Neural cell (in vitro differentiated cells): Measurements from ENCODE around the gene UNC45A. TPM values are rescaled to one million over a fixed set of nuclear protein-coding genes. Genes with fewer than 3 reads are reported as not detected.

Source experiments
- H2AFZ ChIP-seq: fragments of 200-600, 300-800 bp; sonication (generic), shearing (Covaris generic); 2 replicates; pipeline ENCODE4 v1.6.0; 2014; ENCODE audit warnings: low read depth, mild to moderate bottlenecking, antibody characterized with exemption, low read length, moderate library complexity
- H3F3A ChIP-seq: fragments of 200-600 bp; shearing (Covaris generic); 2 replicates; pipeline ENCODE4 v1.6.1; 2016; ENCODE audit warnings: mild to moderate bottlenecking, moderate library complexity, mixed read lengths, antibody characterized with exemption, low read length; ENCODE audit not compliant: insufficient read depth, poor library complexity, severe bottlenecking
- H3K27ac ChIP-seq: fragments of 200-600, 300-800 bp; sonication (generic), shearing (Covaris generic); 2 replicates; pipeline ENCODE4 v1.5.1; 2014; ENCODE audit warnings: mild to moderate bottlenecking, low read length, moderate library complexity
- H3K27me3 ChIP-seq: fragments of 300-800, 200-600 bp; sonication (generic), shearing (Covaris generic); 2 replicates; pipeline ENCODE4 v1.6.0; 2014; ENCODE audit warnings: mild to moderate bottlenecking, low read depth, low read length, moderate library complexity; ENCODE audit not compliant: insufficient read depth
- H3K36me3 ChIP-seq: fragments of 300-800, 200-600 bp; sonication (generic), shearing (Covaris generic); 2 replicates; pipeline ENCODE4 v1.5.1; 2014; ENCODE audit warnings: mild to moderate bottlenecking, antibody characterized with exemption, low read length, moderate library complexity; ENCODE audit not compliant: insufficient read depth
- H3K4me2 ChIP-seq: fragments of 300-800, 200-600 bp; sonication (generic), shearing (Covaris generic); 2 replicates; pipeline ENCODE4 v1.6.0; 2014; ENCODE audit warnings: mild to moderate bottlenecking, low read length
- H3K4me3 ChIP-seq: fragments of 300-800, 200-600 bp; sonication (generic), shearing (Covaris generic); 2 replicates; pipeline ENCODE4 v1.5.1; 2014; ENCODE audit warnings: mild to moderate bottlenecking, low read length, moderate library complexity
- H3K79me2 ChIP-seq: fragments of 200-600 bp; shearing (Covaris generic); replicated peaks from 2 replicates; pipeline ENCODE4 v1.6.0; 2014; ENCODE audit warnings: mild to moderate bottlenecking, low read length, moderate library complexity; ENCODE audit not compliant: insufficient read depth
- H3K9ac ChIP-seq: fragments of 300-800, 200-600 bp; sonication (generic), shearing (Covaris generic); 2 replicates; pipeline ENCODE4 v1.6.1; 2016; ENCODE audit warnings: mild to moderate bottlenecking, low read length, mixed read lengths
- H3K9me2 ChIP-seq: fragments of 200-600 bp; shearing (Covaris generic); 2 replicates; pipeline ENCODE4 v1.6.1; 2016; ENCODE audit warnings: mild to moderate bottlenecking, low read length, mixed read lengths; ENCODE audit not compliant: insufficient read depth
- H3K9me3 ChIP-seq: fragments of 200-600, 300-800 bp; sonication (generic), shearing (Covaris generic); 2 replicates; pipeline ENCODE4 v1.6.1; 2016; ENCODE audit warnings: mild to moderate bottlenecking, mixed run types, low read length, moderate library complexity, mixed read lengths
- H4K20me1 ChIP-seq: fragments of 200-600 bp; shearing (Covaris generic); 2 replicates; pipeline ENCODE4 v1.6.1; 2016; ENCODE audit warnings: mild to moderate bottlenecking, mixed run types; ENCODE audit not compliant: insufficient read depth
- CTCF ChIP-seq: fragments of 450-650 bp; IDR thresholded peaks from 2 replicates; pipeline ENCODE4 v1.5.1; 2014; ENCODE audit warnings: antibody characterized with exemption, mild to moderate bottlenecking, moderate library complexity; ENCODE audit not compliant: poor library complexity, severe bottlenecking
- EP300 ChIP-seq: fragments of 450-650 bp; conservative IDR thresholded peaks from 2 replicates; pipeline ENCODE4 v1.6.1; 2014; ENCODE audit warnings: antibody characterized with exemption, mild to moderate bottlenecking, moderate library complexity; ENCODE audit not compliant: poor library complexity, severe bottlenecking
- EZH2 ChIP-seq: fragments of 200-600, 300-800 bp; shearing (Covaris generic), sonication (generic); IDR thresholded peaks from 2 replicates; pipeline ENCODE4 v1.6.1; 2014; ENCODE audit warnings: antibody characterized with exemption, low read length, borderline replicate concordance, mild to moderate bottlenecking; ENCODE audit not compliant: insufficient read depth, poor library complexity, severe bottlenecking
- MXI1 ChIP-seq: fragments of 450-650 bp; conservative IDR thresholded peaks from 2 replicates; pipeline ENCODE4 v1.6.1; 2014; ENCODE audit warnings: antibody characterized with exemption, mild to moderate bottlenecking; ENCODE audit not compliant: poor library complexity, severe bottlenecking
- POLR2AphosphoS5 ChIP-seq: IDR thresholded peaks from 2 replicates; pipeline ENCODE4 v1.6.1; 2012
- RAD21 ChIP-seq: fragments of 450-650 bp; conservative IDR thresholded peaks from 2 replicates; pipeline ENCODE4 v1.6.1; 2014; ENCODE audit warnings: antibody characterized with exemption, mild to moderate bottlenecking, moderate library complexity
- REST ChIP-seq: IDR thresholded peaks from 2 replicates; pipeline ENCODE4 v1.6.1; 2012; ENCODE audit warnings: borderline replicate concordance
- SMC3 ChIP-seq: fragments of 450-650 bp; conservative IDR thresholded peaks from 2 replicates; pipeline ENCODE4 v1.6.1; 2014; ENCODE audit warnings: antibody characterized with exemption, mild to moderate bottlenecking, moderate library complexity; ENCODE audit not compliant: poor library complexity
- TAF1 ChIP-seq: IDR thresholded peaks from 2 replicates; pipeline ENCODE4 v1.6.1; 2012; ENCODE audit warnings: low read depth
- polyA plus RNA-seq: library from polyadenylated mRNA; depleted of rRNA; stranded (reverse); fragments of >200 nt; gene quantifications from 2 replicates; pipeline ENCODE4 v1.2.3, GENCODE V29; 2014

The UNC45A gene
- polyA plus RNA-seq, 1 donor from 2014 or later = 41.3 TPM

DNA sequence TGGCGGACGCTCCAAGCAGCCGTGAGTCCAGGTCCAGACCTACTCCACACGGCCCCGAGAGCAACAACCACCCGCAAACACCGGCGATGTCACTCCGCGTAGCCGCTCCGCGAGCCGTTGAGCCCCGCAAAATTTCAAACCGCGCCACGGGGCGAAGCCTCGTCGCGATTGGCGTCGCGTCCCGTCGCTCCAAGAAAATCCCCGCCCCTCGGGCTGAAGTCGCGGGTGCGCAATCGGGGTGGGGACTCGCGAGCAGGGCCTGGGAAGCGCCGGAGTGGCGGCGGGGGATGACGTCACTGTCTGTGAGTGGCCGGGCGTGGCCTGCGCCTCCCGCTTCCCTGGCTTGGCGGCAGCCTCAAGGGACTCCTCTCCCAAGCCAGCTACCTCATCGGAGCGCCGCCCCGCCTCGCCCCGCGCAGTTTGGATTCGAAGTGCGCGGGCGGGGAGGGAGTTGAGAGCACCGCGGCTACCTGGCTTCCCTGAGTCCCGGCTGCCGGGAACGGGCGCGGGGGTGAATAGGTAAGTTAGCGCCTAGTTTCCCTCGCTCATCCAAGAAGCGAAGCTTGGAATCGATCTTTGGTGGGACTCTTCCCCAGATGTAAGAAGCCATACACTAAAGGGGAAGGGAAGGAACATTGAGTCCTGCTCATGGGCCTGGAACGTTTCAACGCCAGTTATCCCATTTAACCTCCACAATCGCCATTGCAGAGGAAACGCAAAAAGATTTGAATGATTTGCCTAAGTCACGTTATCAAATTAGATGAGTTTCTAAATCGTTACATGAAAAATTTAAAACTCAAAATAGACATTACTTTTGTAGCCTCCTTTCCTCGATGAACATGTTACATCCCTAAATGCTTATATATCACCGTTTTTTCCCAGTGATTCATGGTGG, 59.6 kb downstream of the UNC45A start, which contains the start of gene PRC1:
TSS of gene PRC1 (minus strand) at position 119 of the 895 bp plus-strand sequence. CDS start at position 1, 118 bp downstream.
- TF ChIP-seq EP300 = peak; percentile 26
- TF ChIP-seq REST = no peak
- peak; percentile 98 for TF ChIP-seq MXI1
- peak; percentile 73 for TF ChIP-seq POLR2AphosphoS5
- no peak for TF ChIP-seq CTCF
- peak; percentile 62 for TF ChIP-seq TAF1
- Histone ChIP-seq H4K20me1 (no peaks in the 10 kb centered on the region), H3K4me2 (peak within 1 kb of the TSS; percentile 44), H3K79me2 (peaks cover 37% of the 10 kb centered on the region), H3F3A (no peaks in the 10 kb centered on the region), H3K9me3 (no peaks in the 10 kb centered on the region), H3K9me2 (no peaks in the 10 kb centered on the region), H3K4me3 (peak within 1 kb of the TSS; percentile 75), H3K36me3 (no peaks in the 10 kb centered on the region), H3K27ac (peak within 1 kb of the TSS; percentile 44), H3K9ac (peak within 1 kb of the TSS; percentile 61), H2AFZ (peak within 1 kb of the TSS; percentile 53), H3K27me3 (no peaks in the 10 kb centered on the region)

DNA sequence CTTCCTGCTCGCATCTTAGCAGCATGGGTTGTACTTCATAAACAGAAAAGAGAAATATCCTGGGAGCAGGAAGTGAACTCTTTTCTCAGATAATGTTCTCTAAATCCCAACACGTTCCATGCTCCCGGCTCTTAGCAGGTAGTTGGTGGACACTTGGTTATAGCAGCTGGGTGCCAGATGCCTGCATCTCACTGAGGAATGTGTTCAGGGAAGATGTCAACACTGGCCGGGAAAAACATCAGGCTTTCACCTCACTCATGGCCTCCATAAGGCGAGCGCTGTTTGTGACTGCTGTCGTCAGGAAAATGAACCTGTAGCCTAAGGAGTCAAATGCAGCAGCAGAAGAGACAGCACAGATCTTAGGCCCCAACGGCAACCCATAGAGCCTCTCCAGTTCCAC, 63.7 kb downstream of the UNC45A start:
- Histone ChIP-seq H3K4me2 (no peak overlapping the region), H3K79me2 (peaks cover 4% of the 10 kb centered on the region), H3K27me3 (no peaks in the 10 kb centered on the region), H3K9me3 (no peaks in the 10 kb centered on the region), H3K9me2 (no peaks in the 10 kb centered on the region), H3K27ac (no peak overlapping the region), H3F3A (no peaks in the 10 kb centered on the region), H2AFZ (no peak overlapping the region), H3K9ac (no peak overlapping the region), H3K36me3 (no peaks in the 10 kb centered on the region), H4K20me1 (no peaks in the 10 kb centered on the region), H3K4me3 (no peak overlapping the region)
- TF ChIP-seq TAF1 (no peak), SMC3 (no peak), EZH2 (no peak), REST (no peak), MXI1 (no peak), POLR2AphosphoS5 (no peak), RAD21 (no peak), EP300 (no peak), CTCF (no peak)
